Measurements from ENCODE around the gene NBEA. TPM values are rescaled to one million over a fixed set of nuclear protein-coding genes. Genes with fewer than 3 reads are reported as not detected.

Gene NBEA
- polyA plus RNA-seq, 6 donors from 2014 or later = 1.1 to 2.3 (median 1.5) TPM

DNA sequence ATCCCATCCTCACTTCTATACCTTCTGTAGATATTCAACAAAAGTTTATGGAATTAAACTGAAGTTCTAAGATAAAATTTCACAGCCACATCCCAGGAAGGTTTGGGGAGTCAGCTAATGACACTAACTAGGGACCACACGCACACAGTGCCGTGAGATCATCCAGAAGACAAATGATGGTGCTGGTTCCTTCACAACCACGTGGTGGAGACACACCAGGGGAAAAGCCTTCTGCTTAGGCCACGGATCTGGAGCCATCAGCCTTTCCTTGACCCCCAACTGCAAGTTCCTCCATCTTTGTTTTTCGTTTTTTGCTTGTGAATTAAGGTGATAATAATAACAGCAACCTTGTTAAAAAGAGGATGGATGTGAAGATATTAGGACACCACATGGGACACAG, 776.0 kb downstream of the NBEA start:
- peaks cover 4 to 6% (median 6%) of the 10 kb centered on the region in 3 donors for H3K4me1 Mint-ChIP-seq
- no peak overlapping the region for H3K4me3 Mint-ChIP-seq
- peaks cover 0 to 25% (median 11%) of the 10 kb centered on the region in 3 donors for H3K27me3 Mint-ChIP-seq
- DNase-seq (no peak), ATAC-seq (ENCODE audit: low read depth in 2 of 2) (no peak)
- peaks cover 0 to 2% (median 0%) of the 10 kb centered on the region in 7 donors for H3K9me3 Mint-ChIP-seq
- H3K36me3 Mint-ChIP-seq = no peaks in the 10 kb centered on the region
- H3K27ac Mint-ChIP-seq = no peak overlapping the region

DNA sequence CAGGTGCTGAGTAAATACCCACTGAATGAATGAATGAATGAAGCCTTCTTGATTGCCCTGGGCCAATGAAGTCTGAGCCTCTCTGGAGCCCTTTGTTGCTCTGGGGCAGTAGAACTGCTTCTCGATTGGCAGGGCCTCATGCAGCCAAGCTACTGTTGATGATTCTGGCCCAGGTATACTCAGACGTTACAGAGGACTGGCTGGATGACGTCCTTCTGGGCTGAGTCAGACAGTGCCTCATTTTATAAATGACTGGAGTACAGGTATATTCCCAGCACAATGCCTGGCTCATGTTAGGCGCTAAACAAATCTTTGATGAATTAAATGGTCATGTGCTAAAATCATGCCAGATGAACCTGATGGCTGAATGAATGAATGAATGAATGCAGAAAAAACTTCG, 778.2 kb downstream of the NBEA start:
- peaks cover 4 to 6% (median 6%) of the 10 kb centered on the region in 3 donors for H3K4me1 Mint-ChIP-seq
- peaks cover 0 to 31% (median 11%) of the 10 kb centered on the region in 3 donors for H3K27me3 Mint-ChIP-seq
- no peak overlapping the region for H3K27ac Mint-ChIP-seq
- H3K36me3 Mint-ChIP-seq = no peaks in the 10 kb centered on the region
- DNase-seq = no peak
- no peak for ATAC-seq (ENCODE audit: low read depth in 2 of 2)
- no peaks in the 10 kb centered on the region for H3K9me3 Mint-ChIP-seq
- no peak overlapping the region for H3K4me3 Mint-ChIP-seq

DNA sequence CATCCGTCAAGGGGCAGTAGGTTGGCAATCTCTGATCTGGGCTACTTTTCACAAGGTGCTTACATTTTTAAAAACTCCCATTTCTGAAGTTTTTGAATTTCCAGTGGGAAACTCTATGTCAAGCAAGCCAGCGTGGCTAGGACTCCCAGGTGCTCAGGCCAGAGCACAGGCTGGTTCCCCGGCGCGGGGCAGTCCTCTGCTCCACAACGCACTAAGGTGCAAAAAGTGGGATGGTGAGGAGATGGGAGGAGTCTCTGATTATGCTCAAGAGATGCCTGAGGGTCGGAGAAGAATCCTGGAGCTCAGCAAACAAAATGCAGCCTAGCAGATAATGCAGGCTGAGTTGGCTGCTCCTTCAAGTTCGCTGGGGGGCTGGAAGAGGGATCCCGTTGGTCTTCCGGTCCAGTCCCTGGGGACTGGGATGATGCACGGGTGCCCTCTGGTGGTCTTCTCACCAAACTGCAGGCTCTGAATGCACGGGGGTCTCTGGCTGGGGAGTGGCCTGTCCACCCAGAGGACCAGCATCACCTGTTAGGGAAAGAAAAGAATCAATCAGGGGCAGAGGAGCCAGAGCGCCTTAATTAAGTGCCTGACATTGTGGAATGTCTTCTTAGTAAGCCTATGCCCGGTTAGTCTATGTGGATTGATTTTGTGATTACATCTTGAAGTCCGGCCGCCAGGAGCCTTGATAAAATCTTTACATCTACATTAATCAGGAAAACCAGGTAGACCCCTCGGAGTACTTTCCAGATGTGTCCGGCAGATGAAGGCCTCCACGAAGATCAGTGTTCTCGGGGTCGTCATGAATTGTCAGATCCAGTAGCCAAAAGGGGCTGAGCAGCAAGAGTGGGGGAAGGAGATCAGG, 778.9 kb downstream of the NBEA start:
- H3K9me3 Mint-ChIP-seq = no peaks in the 10 kb centered on the region
- peak overlapping the region in 1 of 6 donors; percentile 54 for H3K27ac Mint-ChIP-seq
- ATAC-seq (ENCODE audit: low read depth in 2 of 2) (no peak), DNase-seq (no peak)
- no peaks in the 10 kb centered on the region for H3K36me3 Mint-ChIP-seq
- peak overlapping the region in 1 of 8 donors; percentile 21 for H3K4me3 Mint-ChIP-seq
- peaks cover 3 to 31% (median 11%) of the 10 kb centered on the region in 3 donors for H3K27me3 Mint-ChIP-seq
- H3K4me1 Mint-ChIP-seq = peaks cover 4 to 6% (median 6%) of the 10 kb centered on the region in 3 donors
